Measurements from ENCODE around the gene STK11IP. TPM values are rescaled to one million over a fixed set of nuclear protein-coding genes. Genes with fewer than 3 reads are reported as not detected.

STK11IP gene
- total RNA-seq, 1 donor: 22.1 TPM

GRCh38 chr2:219567131-219567530, 30.5 kb upstream of the STK11IP start:
- Histone ChIP-seq H3K27me3 (ENCODE audit: insufficient read depth, low read length) (no peaks in the 10 kb centered on the region), H3K4me2 (ENCODE audit: insufficient read depth, low read length) (no peak overlapping the region), H4K20me1 (ENCODE audit: insufficient read depth, low read length) (peaks cover 15% of the 10 kb centered on the region), H3K9me3 (ENCODE audit: low read depth, low read length) (no peaks in the 10 kb centered on the region), H3K36me3 (ENCODE audit: insufficient read depth, low read length) (peaks cover 10% of the 10 kb centered on the region), H3K4me1 (ENCODE audit: insufficient read depth, low read length) (no peaks in the 10 kb centered on the region), H3K79me2 (ENCODE audit: insufficient read depth, low read length) (peaks cover 4% of the 10 kb centered on the region), H3K4me3 (ENCODE audit: insufficient read depth, low read length) (no peak overlapping the region), H2AFZ (ENCODE audit: low read length) (no peak overlapping the region), H3K27ac (ENCODE audit: low read depth, low read length) (no peak overlapping the region)
- DNase-seq (ENCODE audit: insufficient read length, low spot score, missing footprints): peak; percentile 32
- no peak for TF ChIP-seq CTCF (IDR thresholded peaks at IDR 0.05; ENCODE audit: extremely low read depth, low read depth, low read length)

GRCh38 chr2:219567791-219568361, 29.8 kb upstream of the STK11IP start:
- TF ChIP-seq CTCF (IDR thresholded peaks at IDR 0.05; ENCODE audit: extremely low read depth, low read depth, low read length): no peak
- Histone ChIP-seq H3K4me1 (ENCODE audit: insufficient read depth, low read length) (no peaks in the 10 kb centered on the region), H3K27ac (ENCODE audit: low read depth, low read length) (no peak overlapping the region), H2AFZ (ENCODE audit: low read length) (no peak overlapping the region), H3K4me2 (ENCODE audit: insufficient read depth, low read length) (no peak overlapping the region), H4K20me1 (ENCODE audit: insufficient read depth, low read length) (peaks cover 15% of the 10 kb centered on the region), H3K27me3 (ENCODE audit: insufficient read depth, low read length) (peaks cover 4% of the 10 kb centered on the region), H3K4me3 (ENCODE audit: insufficient read depth, low read length) (no peak overlapping the region), H3K36me3 (ENCODE audit: insufficient read depth, low read length) (peaks cover 10% of the 10 kb centered on the region), H3K79me2 (ENCODE audit: insufficient read depth, low read length) (peaks cover 4% of the 10 kb centered on the region), H3K9me3 (ENCODE audit: low read depth, low read length) (no peaks in the 10 kb centered on the region)
- DNase-seq (ENCODE audit: insufficient read length, low spot score, missing footprints): no peak

GRCh38 chr2:219569041-219569440, 28.6 kb upstream of the STK11IP start:
- no peak overlapping the region for H2AFZ ChIP-seq (ENCODE audit: low read length)
- no peak for TF ChIP-seq CTCF (IDR thresholded peaks at IDR 0.05; ENCODE audit: extremely low read depth, low read depth, low read length)
- H4K20me1 ChIP-seq (ENCODE audit: insufficient read depth, low read length): peaks cover 15% of the 10 kb centered on the region
- H3K27me3 ChIP-seq (ENCODE audit: insufficient read depth, low read length): peaks cover 4% of the 10 kb centered on the region
- H3K36me3 ChIP-seq (ENCODE audit: insufficient read depth, low read length): peaks cover 10% of the 10 kb centered on the region
- no peak overlapping the region for H3K4me3 ChIP-seq (ENCODE audit: insufficient read depth, low read length)
- H3K27ac ChIP-seq (ENCODE audit: low read depth, low read length): no peak overlapping the region
- no peak overlapping the region for H3K4me2 ChIP-seq (ENCODE audit: insufficient read depth, low read length)
- H3K79me2 ChIP-seq (ENCODE audit: insufficient read depth, low read length): peaks cover 4% of the 10 kb centered on the region
- H3K4me1 ChIP-seq (ENCODE audit: insufficient read depth, low read length): no peaks in the 10 kb centered on the region
- DNase-seq (ENCODE audit: insufficient read length, low spot score, missing footprints): no peak
- no peaks in the 10 kb centered on the region for H3K9me3 ChIP-seq (ENCODE audit: low read depth, low read length)

GRCh38 chr2:219569635-219570034, 28.0 kb upstream of the STK11IP start:
- Histone ChIP-seq H3K4me2 (ENCODE audit: insufficient read depth, low read length) (peak overlapping the region; percentile 81), H4K20me1 (ENCODE audit: insufficient read depth, low read length) (peaks cover 15% of the 10 kb centered on the region), H3K9me3 (ENCODE audit: low read depth, low read length) (no peaks in the 10 kb centered on the region), H2AFZ (ENCODE audit: low read length) (no peak overlapping the region), H3K79me2 (ENCODE audit: insufficient read depth, low read length) (peaks cover 4% of the 10 kb centered on the region), H3K27me3 (ENCODE audit: insufficient read depth, low read length) (peaks cover 4% of the 10 kb centered on the region), H3K36me3 (ENCODE audit: insufficient read depth, low read length) (peaks cover 10% of the 10 kb centered on the region), H3K4me3 (ENCODE audit: insufficient read depth, low read length) (peak overlapping the region; percentile 78), H3K27ac (ENCODE audit: low read depth, low read length) (no peak overlapping the region), H3K4me1 (ENCODE audit: insufficient read depth, low read length) (no peaks in the 10 kb centered on the region)
- no peak for TF ChIP-seq CTCF (IDR thresholded peaks at IDR 0.05; ENCODE audit: extremely low read depth, low read depth, low read length)
- peak; percentile 83 for DNase-seq (ENCODE audit: insufficient read length, low spot score, missing footprints)
